IPS DF 4.7 (cell line): ENCODE measurements around the gene TBC1D21.

ENCODE experiments used
- DNase-seq: peaks from one replicate; pipeline ENCODE4 v3.0.0-alpha.2; 2013; ENCODE audit warnings: low spot score; ENCODE audit errors: extremely low read depth

TBC1D21 gene

DNA sequence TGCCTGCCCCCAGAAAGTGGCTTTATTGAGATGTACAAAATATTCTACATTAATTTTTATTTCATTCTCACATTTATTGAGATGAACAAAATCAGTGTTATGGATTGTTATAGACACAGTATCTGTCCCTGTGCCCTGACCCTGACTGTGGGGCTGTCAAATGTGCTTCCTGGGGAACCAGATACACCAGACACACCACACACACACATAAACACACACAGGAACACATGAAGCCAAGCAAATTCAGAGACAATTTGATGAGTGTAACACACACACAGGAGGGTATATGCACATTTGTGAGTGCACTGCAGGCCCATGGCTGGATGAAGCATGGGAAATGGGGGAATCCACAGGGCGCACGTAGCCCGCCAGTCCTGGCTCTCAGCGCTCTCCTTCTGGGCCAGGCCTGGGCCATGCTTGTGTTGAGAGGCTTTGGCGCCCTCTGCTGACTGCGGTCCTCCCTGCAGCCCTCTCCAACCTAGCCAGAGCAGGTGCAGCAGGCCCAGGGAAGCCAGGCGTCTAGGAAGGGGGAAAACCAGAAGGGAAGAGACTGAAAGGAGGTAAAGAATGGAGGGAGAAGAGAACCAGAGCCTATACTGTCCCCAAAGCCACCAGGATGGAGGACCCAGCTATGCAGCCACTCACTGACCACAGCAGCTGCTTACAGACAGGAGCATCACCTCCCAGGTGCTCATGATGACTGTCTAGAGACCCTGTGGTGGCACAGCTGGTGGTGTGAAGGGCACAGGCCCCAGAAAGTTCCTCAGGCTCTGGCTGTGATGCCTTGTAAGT is 34.9 kb downstream of the TBC1D21 start:
- DNase-seq, result peak; percentile 46

GRCh38 chr15:73908822-73909122 is 35.4 kb downstream of the TBC1D21 start:
- no peak for DNase-seq

GRCh38 chr15:73909651-73910050 is 36.3 kb downstream of the TBC1D21 start:
- no peak for DNase-seq

- no peak for DNase-seq
Observed at GRCh38 chr15:73910522-73911303, 37.3 kb downstream of the TBC1D21 start.

DNA sequence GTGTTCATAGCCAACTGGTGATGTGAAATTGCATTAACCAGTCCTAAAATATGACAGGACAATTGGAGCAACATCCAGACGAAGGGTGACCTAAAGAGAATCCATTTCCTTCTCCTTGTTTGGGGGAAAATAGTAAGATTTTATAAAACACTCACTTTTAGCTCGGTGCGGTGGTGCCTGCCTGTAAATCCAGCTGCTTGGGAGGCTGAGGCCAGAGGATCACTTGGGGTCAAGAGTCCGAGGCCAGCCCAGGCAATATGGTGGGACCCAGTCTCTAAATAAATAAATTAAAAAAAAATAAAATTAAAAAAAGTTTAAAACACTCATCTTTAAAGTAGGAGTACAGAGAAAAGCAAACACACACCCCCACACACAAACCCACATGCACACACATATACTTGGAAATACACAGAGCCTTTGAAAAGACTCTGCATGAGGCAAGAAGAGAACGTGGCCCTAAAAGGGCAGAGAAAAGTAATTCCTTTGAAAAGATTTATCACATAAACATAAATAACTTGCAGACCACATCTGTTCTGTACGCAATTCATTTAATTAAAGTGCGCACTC is 38.7 kb downstream of the TBC1D21 start:
- DNase-seq, result no peak

- no peak for DNase-seq
Observed at GRCh38 chr15:73914145-73914544, 40.8 kb downstream of the TBC1D21 start.

GRCh38 chr15:73915082-73915481 is 41.7 kb downstream of the TBC1D21 start:
- no peak for DNase-seq

- DNase-seq, result no peak
Observed at GRCh38 chr15:73918784-73919183, 45.4 kb downstream of the TBC1D21 start.

DNA sequence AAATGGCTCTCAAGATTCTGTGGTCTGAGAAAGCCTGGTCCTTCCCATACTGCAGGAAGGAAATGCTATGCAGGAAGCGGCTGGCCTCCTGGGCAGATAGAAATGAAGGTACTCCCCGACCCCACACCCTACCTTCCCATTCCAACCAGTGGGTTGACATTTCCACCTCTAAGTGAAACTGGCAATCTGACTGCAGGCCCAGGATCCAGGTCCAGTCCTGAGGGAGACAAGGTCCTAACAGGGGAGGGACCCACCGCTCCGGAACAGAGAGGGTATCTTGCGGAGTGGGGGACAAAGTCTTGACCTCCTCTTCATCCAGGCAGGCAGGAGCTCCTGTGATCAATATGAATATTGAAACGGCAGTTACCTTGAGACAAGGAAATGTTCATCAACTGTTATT is 46.3 kb downstream of the TBC1D21 start:
- DNase-seq, result no peak

DNA sequence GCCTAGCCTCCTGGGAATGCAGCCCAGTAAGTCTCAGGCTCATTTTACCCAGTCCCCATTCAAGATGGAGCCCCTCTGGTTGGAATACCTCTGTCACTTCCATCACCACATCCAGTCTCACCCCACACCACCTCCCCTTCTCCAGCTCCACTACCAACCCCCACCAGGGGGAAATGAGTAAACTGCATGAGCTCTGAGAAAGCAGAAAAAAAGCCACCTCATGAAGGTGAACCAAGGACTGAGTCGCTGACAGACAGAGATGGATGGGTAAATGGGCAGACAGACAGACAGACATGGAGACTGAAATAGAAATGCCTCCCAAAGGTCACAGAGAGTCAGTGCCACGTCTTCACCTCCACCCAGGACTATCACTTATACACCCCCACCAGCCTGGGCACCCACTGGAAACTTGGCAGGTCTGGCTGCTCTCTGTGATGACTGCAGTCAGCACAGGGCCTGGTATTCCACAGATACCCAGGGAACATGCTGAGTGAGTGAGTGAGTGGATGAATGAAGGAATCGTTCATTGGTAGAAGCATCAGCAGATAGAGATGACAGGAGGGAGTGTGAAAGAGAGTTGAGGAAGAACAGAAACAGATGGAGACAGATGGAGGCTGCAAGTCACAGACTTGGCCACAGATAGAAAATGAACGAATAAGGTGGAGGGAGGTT is 48.0 kb downstream of the TBC1D21 start:
- no peak for DNase-seq

- DNase-seq, result peak; percentile 49
Observed at GRCh38 chr15:73922186-73923151, 49.1 kb downstream of the TBC1D21 start.

GRCh38 chr15:73923156-73923487 is 49.8 kb downstream of the TBC1D21 start:
- DNase-seq, result no peak

- no peak for DNase-seq
Observed at GRCh38 chr15:73923488-73924164, 50.3 kb downstream of the TBC1D21 start.

- no peak for DNase-seq
Observed at GRCh38 chr15:73924171-73924921, 51.0 kb downstream of the TBC1D21 start.

GRCh38 chr15:73925848-73926218 is 52.5 kb downstream of the TBC1D21 start:
- no peak for DNase-seq

DNA sequence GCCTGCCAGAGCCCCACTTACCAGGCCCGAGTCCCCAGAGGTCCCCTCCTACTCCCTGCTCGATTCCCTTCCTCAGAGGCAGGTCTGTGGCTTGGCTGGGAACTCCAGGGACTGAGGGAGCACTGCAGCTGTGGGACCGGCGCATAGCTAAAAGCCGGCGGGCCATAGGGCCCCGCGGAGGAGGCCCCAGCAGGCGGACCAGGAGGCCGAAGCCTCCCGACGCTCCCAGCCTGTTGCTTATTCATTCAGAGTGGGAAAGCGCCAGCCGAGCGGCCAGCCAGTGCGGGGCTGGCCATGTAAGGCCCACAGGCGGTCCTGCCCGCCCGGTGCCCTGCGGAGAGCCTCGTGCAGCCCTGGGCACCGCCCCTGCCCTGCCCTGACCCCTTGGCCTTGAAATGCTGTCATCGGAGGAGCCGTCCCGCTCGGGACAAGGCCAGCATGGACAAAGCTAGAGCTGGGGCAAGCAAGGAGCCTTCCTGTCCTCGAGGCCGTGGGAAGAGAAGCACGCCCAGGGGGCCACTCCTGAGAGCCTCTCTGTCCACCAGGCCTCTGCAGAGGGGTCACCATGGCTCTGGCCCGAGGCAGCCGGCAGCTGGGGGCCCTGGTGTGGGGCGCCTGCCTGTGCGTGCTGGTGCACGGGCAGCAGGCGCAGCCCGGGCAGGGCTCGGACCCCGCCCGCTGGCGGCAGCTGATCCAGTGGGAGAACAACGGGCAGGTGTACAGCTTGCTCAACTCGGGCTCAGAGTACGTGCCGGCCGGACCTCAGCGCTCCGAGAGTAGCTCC is 53.0 kb downstream of the TBC1D21 start, which contains the start of gene LOXL1:
LOXL1 (plus strand) TSS at position 244 of the 784 bp plus-strand sequence; CDS start at position 566, 322 bp downstream.
- no peak for DNase-seq

- DNase-seq, result no peak
Observed at GRCh38 chr15:73927003-73927475, 53.7 kb downstream of the TBC1D21 start.

GRCh38 chr15:73927476-73928240 is 54.3 kb downstream of the TBC1D21 start:
- DNase-seq, result no peak
